ENCODE results near the gene REPS2. TPM values are rescaled to one million over a fixed set of nuclear protein-coding genes. Genes with fewer than 3 reads are reported as not detected.

REPS2 gene
- total RNA-seq, 1 donor from 2014 or later: 4.1 TPM

- Histone ChIP-seq H3K4me1 (no peaks in the 10 kb centered on the region), H3K79me2 (ENCODE audit: low read depth) (no peaks in the 10 kb centered on the region), H3K9me3 (ENCODE audit: low read depth) (no peaks in the 10 kb centered on the region), H3K27me3 (no peaks in the 10 kb centered on the region), H3K36me3 (no peaks in the 10 kb centered on the region), H3K9ac (no peak overlapping the region), H2AFZ (replicated peaks) (no peak overlapping the region), H3K27ac (no peak overlapping the region), H3F3A (ENCODE audit: low read depth) (no peaks in the 10 kb centered on the region), H4K20me1 (ENCODE audit: low read depth) (no peaks in the 10 kb centered on the region), H3K4me3 (no peak overlapping the region), H3K4me2 (no peak overlapping the region)
- H3K27ac Mint-ChIP-seq: no peak overlapping the region
- H3K4me3 Mint-ChIP-seq: no peak overlapping the region
- H3K9me3 Mint-ChIP-seq: no peaks in the 10 kb centered on the region
- TF ChIP-seq EZH2phosphoT487 (IDR thresholded peaks at IDR 0.05): no peak
- TF ChIP-seq, protein P1, sequence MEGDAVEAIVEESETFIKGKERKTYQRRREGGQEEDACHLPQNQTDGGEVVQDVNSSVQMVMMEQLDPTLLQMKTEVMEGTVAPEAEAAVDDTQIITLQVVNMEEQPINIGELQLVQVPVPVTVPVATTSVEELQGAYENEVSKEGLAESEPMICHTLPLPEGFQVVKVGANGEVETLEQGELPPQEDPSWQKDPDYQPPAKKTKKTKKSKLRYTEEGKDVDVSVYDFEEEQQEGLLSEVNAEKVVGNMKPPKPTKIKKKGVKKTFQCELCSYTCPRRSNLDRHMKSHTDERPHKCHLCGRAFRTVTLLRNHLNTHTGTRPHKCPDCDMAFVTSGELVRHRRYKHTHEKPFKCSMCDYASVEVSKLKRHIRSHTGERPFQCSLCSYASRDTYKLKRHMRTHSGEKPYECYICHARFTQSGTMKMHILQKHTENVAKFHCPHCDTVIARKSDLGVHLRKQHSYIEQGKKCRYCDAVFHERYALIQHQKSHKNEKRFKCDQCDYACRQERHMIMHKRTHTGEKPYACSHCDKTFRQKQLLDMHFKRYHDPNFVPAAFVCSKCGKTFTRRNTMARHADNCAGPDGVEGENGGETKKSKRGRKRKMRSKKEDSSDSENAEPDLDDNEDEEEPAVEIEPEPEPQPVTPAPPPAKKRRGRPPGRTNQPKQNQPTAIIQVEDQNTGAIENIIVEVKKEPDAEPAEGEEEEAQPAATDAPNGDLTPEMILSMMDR (IDR thresholded peaks at IDR 0.05): no peak
- no peak for TF ChIP-seq EZH2 (IDR thresholded peaks at IDR 0.05)
- no peak for DNase-seq (ENCODE audit: low spot score)
- H3K4me1 Mint-ChIP-seq: peaks cover 4% of the 10 kb centered on the region
- H3K36me3 Mint-ChIP-seq: no peaks in the 10 kb centered on the region
- no peaks in the 10 kb centered on the region for H3K27me3 Mint-ChIP-seq (ENCODE audit: insufficient read depth, low read depth)
Observed at GRCh38 chrX:17005712-17006368, 59.4 kb downstream of the REPS2 start.

DNA sequence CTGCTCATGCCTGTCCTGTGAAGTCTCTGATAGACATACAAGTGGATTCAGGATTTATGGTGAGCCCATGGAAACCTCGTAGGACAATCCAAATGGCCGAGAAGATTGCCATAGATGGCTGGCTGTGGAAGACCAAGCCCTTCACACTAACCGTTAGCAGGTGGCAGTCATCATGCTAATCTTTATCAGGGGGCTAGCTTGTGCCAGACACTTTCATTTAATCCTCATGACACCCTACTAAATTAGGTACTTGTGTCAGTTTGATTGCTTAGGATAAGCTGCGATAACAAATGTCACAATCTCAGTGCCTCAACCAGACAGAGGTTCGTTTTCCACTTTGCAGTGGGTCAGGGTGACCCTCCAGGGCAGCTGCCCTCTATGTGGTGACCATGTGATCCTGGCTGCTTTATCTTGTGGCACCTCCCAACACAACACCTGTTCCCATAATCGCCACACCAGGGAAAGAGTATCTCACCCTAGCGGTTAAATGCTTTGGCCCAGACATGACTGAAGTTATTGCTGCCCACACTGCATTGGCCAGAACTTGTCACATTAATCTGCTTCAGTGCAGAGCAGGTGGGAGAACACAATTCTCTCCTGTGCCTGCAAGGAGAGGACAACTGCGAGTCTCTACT, 60.8 kb downstream of the REPS2 start:
- H3K36me3 Mint-ChIP-seq: no peaks in the 10 kb centered on the region
- no peaks in the 10 kb centered on the region for H3K36me3 ChIP-seq
- H3K4me1 Mint-ChIP-seq: peaks cover 4% of the 10 kb centered on the region
- no peaks in the 10 kb centered on the region for H3K9me3 Mint-ChIP-seq
- no peaks in the 10 kb centered on the region for H3K79me2 ChIP-seq (ENCODE audit: low read depth)
- no peak overlapping the region for H3K4me2 ChIP-seq
- H3K27ac ChIP-seq: no peak overlapping the region
- H3F3A ChIP-seq (ENCODE audit: low read depth): no peaks in the 10 kb centered on the region
- no peak overlapping the region for H3K4me3 Mint-ChIP-seq
- H3K27me3 Mint-ChIP-seq (ENCODE audit: insufficient read depth, low read depth): no peaks in the 10 kb centered on the region
- H3K27me3 ChIP-seq: no peaks in the 10 kb centered on the region
- no peak overlapping the region for H3K4me3 ChIP-seq
- H3K9ac ChIP-seq: no peak overlapping the region
- TF ChIP-seq EZH2phosphoT487 (IDR thresholded peaks at IDR 0.05): no peak
- TF ChIP-seq, protein P1 (IDR thresholded peaks at IDR 0.05): peak; percentile 42
- no peaks in the 10 kb centered on the region for H3K4me1 ChIP-seq
- H2AFZ ChIP-seq (replicated peaks): no peak overlapping the region
- DNase-seq (ENCODE audit: low spot score): peak; percentile 41
- peak overlapping the region; percentile 47 for H3K27ac Mint-ChIP-seq
- no peaks in the 10 kb centered on the region for H4K20me1 ChIP-seq (ENCODE audit: low read depth)
- H3K9me3 ChIP-seq (ENCODE audit: low read depth): no peaks in the 10 kb centered on the region

- TF ChIP-seq EZH2 (IDR thresholded peaks at IDR 0.05): no peak
- TF ChIP-seq, protein P1 (IDR thresholded peaks at IDR 0.05): no peak
- TF ChIP-seq EZH2phosphoT487 (IDR thresholded peaks at IDR 0.05): no peak
- peaks cover 4% of the 10 kb centered on the region for H3K4me1 Mint-ChIP-seq
- H3K36me3 ChIP-seq: no peaks in the 10 kb centered on the region
- no peaks in the 10 kb centered on the region for H3K27me3 Mint-ChIP-seq (ENCODE audit: insufficient read depth, low read depth)
- H3K27me3 ChIP-seq: no peaks in the 10 kb centered on the region
- H3K9ac ChIP-seq: no peak overlapping the region
- H3F3A ChIP-seq (ENCODE audit: low read depth): no peaks in the 10 kb centered on the region
- H2AFZ ChIP-seq (replicated peaks): no peak overlapping the region
- H3K79me2 ChIP-seq (ENCODE audit: low read depth): no peaks in the 10 kb centered on the region
- no peak overlapping the region for H3K4me3 ChIP-seq
- H4K20me1 ChIP-seq (ENCODE audit: low read depth): no peaks in the 10 kb centered on the region
- H3K4me1 ChIP-seq: no peaks in the 10 kb centered on the region
- no peaks in the 10 kb centered on the region for H3K9me3 Mint-ChIP-seq
- H3K27ac Mint-ChIP-seq: no peak overlapping the region
- H3K4me3 Mint-ChIP-seq: no peak overlapping the region
- DNase-seq (ENCODE audit: low spot score): no peak
- H3K36me3 Mint-ChIP-seq: no peaks in the 10 kb centered on the region
- H3K27ac ChIP-seq: no peak overlapping the region
- H3K9me3 ChIP-seq (ENCODE audit: low read depth): no peaks in the 10 kb centered on the region
- no peak overlapping the region for H3K4me2 ChIP-seq
Observed at GRCh38 chrX:17009856-17010625, 63.6 kb downstream of the REPS2 start.
